Smooth muscle cell (in vitro differentiated cells): ENCODE data around the gene F11. TPM values are rescaled to one million over a fixed set of nuclear protein-coding genes. Genes with fewer than 3 reads are reported as not detected.

Source experiments
- DNase-seq: peaks from one replicate; lab custom pipeline; 2025; ENCODE audit not compliant: unreplicated experiment; lab: John Stamatoyannopoulos, UW
- H2AFZ ChIP-seq: fragments of 200-600 bp; sonication (generic); 2 replicates; pipeline ENCODE4 v1.6.0; 2016; ENCODE audit warnings: antibody characterized with exemption, low read depth, mild to moderate bottlenecking
- H3F3A ChIP-seq: fragments of 200-600 bp; sonication (generic); 2 replicates; pipeline ENCODE4 v1.6.0; 2017; ENCODE audit warnings: antibody characterized with exemption, low read depth
- H3K27ac ChIP-seq: fragments of 200-600 bp; sonication (generic); 2 replicates; pipeline ENCODE4 v1.5.1; 2016; ENCODE audit warnings: low read depth, mild to moderate bottlenecking
- H3K27me3 ChIP-seq: fragments of 200-600 bp; sonication (generic); 2 replicates; pipeline ENCODE4 v1.6.1; 2016; ENCODE audit warnings: low read depth, mild to moderate bottlenecking
- H3K36me3 ChIP-seq: fragments of 200-600 bp; sonication (generic); 2 replicates; pipeline ENCODE4 v1.5.1; 2016; ENCODE audit warnings: low read depth
- H3K4me1 ChIP-seq: fragments of 200-600 bp; sonication (generic); 2 replicates; pipeline ENCODE4 v1.5.1; 2016; ENCODE audit warnings: low read depth
- H3K4me2 ChIP-seq: fragments of 200-600 bp; sonication (generic); 2 replicates; pipeline ENCODE4 v1.6.0; 2016; ENCODE audit warnings: mild to moderate bottlenecking
- H3K4me3 ChIP-seq: fragments of 200-600 bp; sonication (generic); 2 replicates; pipeline ENCODE4 v1.5.1; 2016; ENCODE audit warnings: mild to moderate bottlenecking
- H3K79me2 ChIP-seq: fragments of 200-600 bp; sonication (generic); 2 replicates; pipeline ENCODE4 v1.6.0; 2016; ENCODE audit warnings: low read depth, mild to moderate bottlenecking
- H3K9ac ChIP-seq: fragments of 200-600 bp; sonication (generic); 2 replicates; pipeline ENCODE4 v1.6.0; 2016; ENCODE audit warnings: low read depth
- H3K9me3 ChIP-seq: fragments of 200-600 bp; sonication (generic); replicated peaks from 2 replicates; pipeline ENCODE4 v1.5.1; 2016; ENCODE audit warnings: low read depth
- H4K20me1 ChIP-seq: fragments of 200-600 bp; sonication (generic); 2 replicates; pipeline ENCODE4 v1.6.0; 2016; ENCODE audit warnings: low read depth
- CTCF ChIP-seq: fragments of 200-600 bp; sonication (generic); IDR thresholded peaks from 2 replicates; pipeline ENCODE4 v1.5.1; 2017; ENCODE audit warnings: borderline replicate concordance, mild to moderate bottlenecking, antibody characterized with exemption; ENCODE audit not compliant: insufficient read depth, poor library complexity, severe bottlenecking
- WGBS: methylation state at CpG from one replicate; pipeline ENCODE4 v1.1.7; 2016; ENCODE audit warnings: low lambda C conversion rate; 5-methylcytosine and 5-hydroxymethylcytosine counted together
- polyA plus RNA-seq: library from polyadenylated mRNA; unstranded; fragments of >200 nt; fragmentation: Nextera tagmentation; extraction: Ambion mirVana; gene quantifications from 2 replicates; pipeline ENCODE4 v1.2.1, GENCODE V29; 2016
- total RNA-seq: library from RNA; depleted of rRNA; stranded (reverse); fragments of >200 nt; gene quantifications from 2 replicates; pipeline ENCODE4 v1.2.3, GENCODE V29; 2014

The F11 gene
- total and polyA plus RNA-seq, 2 experiments from 2014 or later = not detected

- no peaks in the 10 kb centered on the region for H3K79me2 ChIP-seq
- H3K27ac ChIP-seq = no peak overlapping the region
- H3K4me1 ChIP-seq = no peaks in the 10 kb centered on the region
- no peaks in the 10 kb centered on the region for H3F3A ChIP-seq
- H3K9me3 ChIP-seq = no peaks in the 10 kb centered on the region
- TF ChIP-seq CTCF = no peak
- no peaks in the 10 kb centered on the region for H3K36me3 ChIP-seq
- peaks cover 42% of the 10 kb centered on the region for H3K27me3 ChIP-seq
- no peak overlapping the region for H3K4me3 ChIP-seq
- no peak for DNase-seq
- H3K9ac ChIP-seq = no peak overlapping the region
- no peak overlapping the region for H2AFZ ChIP-seq
- WGBS = 59% methylated on average over 5 of the region's 5 CpGs
- no peak overlapping the region for H3K4me2 ChIP-seq
- H4K20me1 ChIP-seq = no peaks in the 10 kb centered on the region
Observed at GRCh38 chr4:186299291-186299690, 33.3 kb downstream of the F11 start.

GRCh38 chr4:186300659-186301390 is 34.8 kb downstream of the F11 start:
- no peak overlapping the region for H3K4me3 ChIP-seq
- H3K27me3 ChIP-seq = peaks cover 44% of the 10 kb centered on the region
- H3K79me2 ChIP-seq = no peaks in the 10 kb centered on the region
- H3K9me3 ChIP-seq = no peaks in the 10 kb centered on the region
- H4K20me1 ChIP-seq = no peaks in the 10 kb centered on the region
- H2AFZ ChIP-seq = no peak overlapping the region
- H3K9ac ChIP-seq = no peak overlapping the region
- TF ChIP-seq CTCF = no peak
- H3K27ac ChIP-seq = no peak overlapping the region
- no peaks in the 10 kb centered on the region for H3K4me1 ChIP-seq
- no peak overlapping the region for H3K4me2 ChIP-seq
- H3K36me3 ChIP-seq = no peaks in the 10 kb centered on the region
- WGBS = 91% methylated on average over 6 of the region's 6 CpGs
- no peak for DNase-seq
- H3F3A ChIP-seq = no peaks in the 10 kb centered on the region

- Histone ChIP-seq H3K4me1 (no peaks in the 10 kb centered on the region), H3K9me3 (no peaks in the 10 kb centered on the region), H2AFZ (no peak overlapping the region), H4K20me1 (no peaks in the 10 kb centered on the region), H3K79me2 (no peaks in the 10 kb centered on the region), H3K27me3 (peaks cover 60% of the 10 kb centered on the region), H3F3A (no peaks in the 10 kb centered on the region), H3K36me3 (no peaks in the 10 kb centered on the region), H3K4me3 (no peak overlapping the region), H3K27ac (no peak overlapping the region), H3K4me2 (no peak overlapping the region), H3K9ac (no peak overlapping the region)
- WGBS = 96% methylated on average over 5 of the region's 5 CpGs
- no peak for TF ChIP-seq CTCF
- DNase-seq = no peak
Observed at GRCh38 chr4:186304216-186304615, 38.2 kb downstream of the F11 start.
